ENCODE measurements around the gene PCED1A.

The PCED1A gene

DNA sequence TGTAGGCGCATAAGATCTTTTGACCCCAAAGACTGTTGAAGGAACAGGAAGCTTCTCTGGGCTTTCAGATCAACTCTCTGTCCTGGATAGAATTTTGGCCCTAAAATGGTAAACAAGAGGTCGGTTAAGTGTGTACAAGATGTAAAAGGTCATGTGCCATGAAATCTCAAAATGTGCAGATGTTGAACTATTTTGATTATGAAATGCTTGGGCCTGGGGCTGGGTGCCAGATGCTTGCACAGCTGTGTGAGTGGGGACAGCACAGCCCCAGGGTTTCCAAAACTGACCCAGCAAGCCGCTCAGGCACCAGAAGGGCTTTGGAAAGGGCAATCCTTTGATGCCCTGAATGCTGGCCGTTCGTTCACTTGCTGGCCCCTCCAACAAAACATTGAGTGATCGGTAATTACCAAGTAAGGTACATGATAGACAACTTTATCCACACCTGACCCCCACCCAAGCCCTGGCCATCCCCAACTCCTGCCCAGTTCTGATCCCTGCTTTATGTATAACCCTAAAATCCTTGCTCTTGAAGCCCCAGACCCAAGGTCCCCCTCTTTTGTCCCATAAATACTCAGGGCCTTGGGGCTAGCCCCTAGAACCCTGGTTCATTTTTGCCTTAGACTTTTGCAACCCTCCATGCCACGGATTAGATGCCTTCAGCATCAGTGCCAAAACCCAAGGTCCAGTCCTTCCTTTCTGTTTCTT is 22.4 kb downstream of the PCED1A start:
- Histone ChIP-seq H3K4me3 (no peak overlapping the region), H3K27ac (no peak overlapping the region)
- peak; percentile 57 for DNase-seq (ENCODE audit: low spot score)
- no peak for TF ChIP-seq CTCF (IDR thresholded peaks at IDR 0.05)

DNA sequence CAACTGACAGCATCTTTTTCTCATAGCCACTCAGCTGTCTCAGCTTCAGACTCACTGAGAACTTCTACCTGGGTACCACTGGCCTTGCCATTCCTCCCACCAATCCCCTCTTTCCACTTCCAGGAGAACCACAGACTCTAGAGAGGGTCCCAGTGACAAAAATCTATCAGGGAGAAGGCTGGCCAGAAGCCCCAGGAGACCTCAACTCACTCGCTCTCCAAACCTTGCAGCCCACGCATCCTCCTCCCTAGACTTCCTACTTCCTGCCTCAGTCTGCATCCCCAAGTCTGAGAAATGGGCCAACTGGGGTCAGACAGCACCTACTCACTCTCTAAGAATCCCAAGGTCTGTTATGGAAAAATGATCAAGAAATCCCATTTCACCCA is 23.1 kb downstream of the PCED1A start:
- no peak for TF ChIP-seq CTCF (IDR thresholded peaks at IDR 0.05)
- H3K4me3 ChIP-seq = no peak overlapping the region
- no peak overlapping the region for H3K27ac ChIP-seq
- peak; percentile 38 for DNase-seq (ENCODE audit: low spot score)

DNA sequence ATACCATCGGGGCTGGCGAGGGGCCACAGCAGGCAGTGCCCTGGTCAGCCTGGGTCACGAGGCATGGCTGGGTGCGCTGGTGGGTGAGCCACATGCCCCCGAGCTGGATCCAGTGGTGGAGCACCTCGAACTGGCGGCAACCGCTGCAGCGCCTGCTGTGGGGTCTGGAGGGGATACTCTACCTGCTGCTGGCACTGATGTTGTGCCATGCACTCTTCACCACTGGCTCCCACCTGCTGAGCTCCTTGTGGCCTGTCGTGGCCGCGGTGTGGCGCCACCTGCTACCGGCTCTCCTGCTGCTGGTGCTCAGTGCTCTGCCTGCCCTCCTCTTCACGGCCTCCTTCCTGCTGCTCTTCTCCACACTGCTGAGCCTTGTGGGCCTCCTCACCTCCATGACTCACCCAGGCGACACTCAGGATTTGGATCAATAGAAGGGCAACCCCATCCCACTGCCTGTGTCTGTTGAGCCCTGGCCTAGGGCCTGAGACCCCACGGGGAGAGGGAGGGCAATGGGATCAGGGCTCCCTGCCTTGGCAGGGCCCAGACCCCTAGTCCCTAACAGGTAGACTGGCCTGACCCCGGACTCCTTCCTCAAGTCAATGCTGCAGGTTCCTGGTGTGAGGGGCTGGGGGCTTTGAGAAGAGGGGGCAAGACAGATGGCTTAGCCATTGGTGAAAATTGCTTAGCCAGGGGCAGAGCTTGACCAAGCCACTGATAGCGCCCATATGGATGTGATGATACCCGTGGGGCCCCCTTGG is 23.7 kb downstream of the PCED1A start:
- no peak overlapping the region for H3K27ac ChIP-seq
- DNase-seq (ENCODE audit: low spot score) = peak; percentile 54
- H3K4me3 ChIP-seq = no peak overlapping the region
- TF ChIP-seq CTCF (IDR thresholded peaks at IDR 0.05) = no peak

GRCh38 chr20:2816030-2816582 is 24.3 kb downstream of the PCED1A start, which contains the start of gene TMEM239:
Gene TMEM239 (plus strand): TSS chr20:2816364. CDS start chr20:2816555, 191 bp downstream.
- no peak within 1 kb of the TSS for H3K27ac ChIP-seq
- TF ChIP-seq CTCF (IDR thresholded peaks at IDR 0.05) = no peak
- no peak within 1 kb of the TSS for H3K4me3 ChIP-seq
- DNase-seq (ENCODE audit: low spot score) = peak; percentile 59

DNA sequence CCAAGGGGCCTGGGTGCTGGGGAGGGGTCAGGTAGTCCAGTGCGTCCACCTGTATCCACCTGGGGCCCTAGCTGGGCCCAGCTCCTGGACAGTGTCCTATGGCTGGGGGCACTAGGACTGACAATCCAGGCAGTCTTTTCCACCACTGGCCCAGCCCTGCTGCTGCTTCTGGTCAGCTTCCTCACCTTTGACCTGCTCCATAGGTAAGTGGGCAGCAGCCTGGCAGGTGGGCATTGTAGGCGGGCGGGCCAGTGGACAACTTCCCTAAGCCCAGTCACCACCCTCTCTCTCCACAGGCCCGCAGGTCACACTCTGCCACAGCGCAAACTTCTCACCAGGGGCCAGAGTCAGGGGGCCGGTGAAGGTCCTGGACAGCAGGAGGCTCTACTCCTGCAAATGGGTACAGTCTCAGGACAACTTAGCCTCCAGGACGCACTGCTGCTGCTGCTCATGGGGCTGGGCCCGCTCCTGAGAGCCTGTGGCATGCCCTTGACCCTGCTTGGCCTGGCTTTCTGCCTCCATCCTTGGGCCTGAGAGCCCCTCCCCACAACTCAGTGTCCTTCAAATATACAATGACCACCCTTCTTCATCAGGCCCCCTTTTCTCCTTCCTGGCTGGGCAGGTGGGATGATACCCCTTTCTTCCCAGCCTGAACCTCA is 25.1 kb downstream of the PCED1A start:
- peak; percentile 36 for DNase-seq (ENCODE audit: low spot score)
- no peak overlapping the region for H3K27ac ChIP-seq
- H3K4me3 ChIP-seq = no peak overlapping the region
- TF ChIP-seq CTCF (IDR thresholded peaks at IDR 0.05) = no peak

- peak; percentile 73 for DNase-seq (ENCODE audit: low spot score)
- TF ChIP-seq CTCF (IDR thresholded peaks at IDR 0.05) = no peak
- H3K4me3 ChIP-seq = no peak within 1 kb of the TSS
- H3K27ac ChIP-seq = no peak within 1 kb of the TSS
Observed at GRCh38 chr20:2814587-2815051, 25.8 kb downstream of the PCED1A start, which contains the start of gene C20orf141. Gene C20orf141 (plus strand): TSS chr20:2814987. CDS start chr20:2815185, 198 bp downstream.
